GM12878 (cell line): Measurements from ENCODE around the gene TMEM176A. TPM values are rescaled to one million over a fixed set of nuclear protein-coding genes. Genes with fewer than 3 reads are reported as not detected.

Source experiments
- ATAC-seq: fragments of 200-7000 bp; cut with Tn5 transposase; 3 replicates; pipeline ENCODE4 v1.9.1; 2020; ENCODE audit warnings: mild to moderate bottlenecking, moderate library complexity
- BruUV-seq: library from RNA; stranded (reverse); fragments of 400-500 nt; replicated peaks from 2 replicates; lab custom pipeline; 2021; lab: Mats Ljungman, UMichigan
- CTCF ChIA-PET: fragments of 300-600 bp; sonication (Branson Sonifier 250); formaldehyde crosslinking; extraction: SDS; loops from one replicate; lab custom pipeline; 2021; ENCODE audit warnings: inconsistent platforms; lab: Yijun Ruan, JAX
- POLR2A ChIA-PET: fragments of 350-600 bp; formaldehyde crosslinking; extraction: SDS; loops from one replicate; lab custom pipeline; 2021; ENCODE audit warnings: inconsistent platforms; lab: Charles Lee
- RAD21 ChIA-PET: fragments of 300-600 bp; sonication (Branson Sonifier 250); formaldehyde crosslinking; loops from one replicate; lab custom pipeline; 2023; ENCODE audit warnings: antibody characterized with exemption; ENCODE audit not compliant: unreplicated experiment; lab: Charles Lee
- SMC1A ChIA-PET: fragments of 300-600 bp; sonication (Branson Sonifier 250); formaldehyde crosslinking; loops from one replicate; lab custom pipeline; 2023; ENCODE audit not compliant: unreplicated experiment, uncharacterized antibody; lab: Charles Lee
- DNase-seq: peaks from one replicate; pipeline ENCODE4 v3.0.0-alpha.2; 2011; ENCODE audit warnings: low read depth, low spot score
- FAIRE-seq: peaks from 3 replicates; lab custom pipeline; 2011; peaks lifted over from hg19 to GRCh38; lab: Jason Lieb, UNC
- H2AFZ ChIP-seq: 2 replicates; pipeline ENCODE4 v1.6.0; 2011; ENCODE audit warnings: low read depth, low read length, control low read depth; ENCODE audit not compliant: control insufficient read depth
- H3K27ac ChIP-seq: 2 replicates; pipeline ENCODE4 v1.5.1; 2011; ENCODE audit warnings: control low read depth; ENCODE audit not compliant: control insufficient read depth, insufficient read depth
- H3K27me3 ChIP-seq, 2 experiments: replicated peaks in 1 of 2; 2 replicates each; pipeline versions ENCODE4 v1.6.0 to v1.6.1; 2011; ENCODE audit warnings: low read length in 1 of 2; ENCODE audit not compliant: control insufficient read depth in 2 of 2, insufficient read depth in 2 of 2
- H3K36me3 ChIP-seq, 2 experiments: 2 replicates each; pipeline ENCODE4 v1.5.1; 2011; ENCODE audit warnings: low read length in 1 of 2; ENCODE audit not compliant: control insufficient read depth in 2 of 2, insufficient read depth in 2 of 2
- H3K4me1 ChIP-seq: 2 replicates; pipeline ENCODE4 v1.6.1; 2011; ENCODE audit warnings: mild to moderate bottlenecking, low read length, moderate library complexity, mixed read lengths; ENCODE audit not compliant: control insufficient read depth, insufficient read depth
- H3K4me2 ChIP-seq: 2 replicates; pipeline ENCODE4 v1.6.0; 2011; ENCODE audit warnings: control low read depth; ENCODE audit not compliant: control insufficient read depth, insufficient read depth
- H3K4me3 ChIP-seq: fragments of 200-600 bp; sonication (generic); 2 replicates; pipeline ENCODE4 v1.5.1; 2016
- H3K79me2 ChIP-seq: 2 replicates; pipeline ENCODE4 v1.6.0; 2011; ENCODE audit warnings: low read length; ENCODE audit not compliant: control insufficient read depth, insufficient read depth
- H3K9ac ChIP-seq: 2 replicates; pipeline ENCODE4 v1.8.0; 2011; ENCODE audit warnings: low read length, control low read depth, mixed read lengths; ENCODE audit not compliant: control insufficient read depth, insufficient read depth
- H3K9me3 ChIP-seq: replicated peaks from 3 replicates; pipeline ENCODE4 v1.5.1; 2011; ENCODE audit warnings: mild to moderate bottlenecking, low read length; ENCODE audit not compliant: control insufficient read depth, insufficient read depth
- H4K20me1 ChIP-seq: 2 replicates; pipeline ENCODE4 v1.6.0; 2011; ENCODE audit not compliant: control insufficient read depth, insufficient read depth
- CEBPZ ChIP-seq: fragments of 150-350 bp; IDR thresholded peaks from 2 replicates; pipeline ENCODE4 v1.6.1; 2016; ENCODE audit warnings: low read depth, low read length
- E2F8 ChIP-seq: fragments of 450-650 bp; IDR thresholded peaks from 2 replicates; pipeline ENCODE4 v1.6.1; 2018; ENCODE audit warnings: mild to moderate bottlenecking, low read depth, moderate library complexity; ENCODE audit not compliant: partially characterized antibody
- EED ChIP-seq: sonication (generic); IDR thresholded peaks from 2 replicates; pipeline ENCODE4 v1.6.1; 2016; ENCODE audit warnings: antibody characterized with exemption, low read depth
- KDM1A ChIP-seq: fragments of 200-600 bp; sonication (generic); IDR thresholded peaks from 2 replicates; pipeline ENCODE4 v1.6.1; 2016; ENCODE audit warnings: borderline replicate concordance
- MAX ChIP-seq: IDR thresholded peaks from 2 replicates; pipeline ENCODE4 v1.6.1; 2012; ENCODE audit warnings: low read depth, low read length, improper control_type of control experiment
- MEF2B ChIP-seq: fragments of 450-650 bp; IDR thresholded peaks from 2 replicates; pipeline ENCODE4 v1.6.1; 2018; ENCODE audit warnings: mild to moderate bottlenecking, moderate library complexity; ENCODE audit not compliant: partially characterized antibody, poor library complexity, severe bottlenecking
- MYC ChIP-seq: IDR thresholded peaks from 2 replicates; pipeline ENCODE4 v1.6.1; 2011; ENCODE audit warnings: mild to moderate bottlenecking, low read length, moderate library complexity, inconsistent platforms; ENCODE audit not compliant: insufficient read depth, insufficient replicate concordance, insufficient read length, severe bottlenecking
- NFIC ChIP-seq: IDR thresholded peaks from 2 replicates; pipeline ENCODE4 v1.6.1; 2012; ENCODE audit warnings: low read depth, mild to moderate bottlenecking, inconsistent platforms, low read length, moderate library complexity
- NR2C1 ChIP-seq: fragments of 450-650 bp; IDR thresholded peaks from 2 replicates; pipeline ENCODE4 v1.6.1; 2017; ENCODE audit warnings: antibody characterized with exemption, mild to moderate bottlenecking, moderate library complexity
- NR2F1 ChIP-seq: fragments of 450-650 bp; conservative IDR thresholded peaks from 2 replicates; pipeline ENCODE4 v1.6.1; 2017; ENCODE audit warnings: mild to moderate bottlenecking
- REST ChIP-seq: IDR thresholded peaks from 2 replicates; pipeline ENCODE4 v1.6.1; 2012; ENCODE audit warnings: mild to moderate bottlenecking, low read depth, low read length
- YBX1 ChIP-seq: fragments of 450-650 bp; IDR thresholded peaks from 2 replicates; pipeline ENCODE4 v1.6.1; 2016; ENCODE audit warnings: antibody characterized with exemption
- ZNF24 ChIP-seq: fragments of 450-650 bp; IDR thresholded peaks from 2 replicates; pipeline ENCODE4 v1.6.1; 2017; ENCODE audit warnings: antibody characterized with exemption, mild to moderate bottlenecking
- WGBS: methylation state at CpG from one replicate; pipeline ENCODE4 v1.1.6; 2016; ENCODE audit warnings: low lambda C conversion rate; ENCODE audit not compliant: insufficient replicate concordance, insufficient coverage; ENCODE audit errors: missing lambda C conversion rate; 5-methylcytosine and 5-hydroxymethylcytosine counted together
- in situ Hi-C: fragments of 300-500 bp; cut with MboI; formaldehyde crosslinking; loops from 9 replicates; pipeline ENCODE4 v1.14.3; 2018; ENCODE audit warnings: mixed read lengths
- intact Hi-C: fragments of 100-400 bp; cut with micrococcal nuclease; formaldehyde crosslinking; loops from one replicate; pipeline ENCODE4 v1.14.2; 2022; ENCODE audit not compliant: unreplicated experiment
- polyA plus RNA-seq, 11 experiments: library from polyadenylated mRNA; depleted of rRNA in 4 of 11; unstranded in 6 of 11; stranded (reverse) in 5 of 11; fragments of >200 nt; fragmentation: Nextera tagmentation in 4 of 11; fragmentation: Illumina TruSeq in 1 of 11; extraction: Ambion mirVana in 4 of 11; extraction: Trizol in 1 of 11; gene quantifications; 1 replicate in 1 of 11; 2 replicates in 10 of 11; pipeline versions ENCODE4 v1.2.1 to v1.2.3, GENCODE V29; 2011 to 2016; ENCODE audit warnings: inconsistent platforms in 2 of 11, missing spikeins in 2 of 11, low read depth in 1 of 11
- total RNA-seq, 4 experiments: library from RNA; depleted of rRNA in 3 of 4; stranded (reverse); fragments of >200 nt in 3 of 4; fragmentation: Illumina TruSeq in 1 of 4; extraction: Trizol in 1 of 4; gene quantifications; 2 replicates each; pipeline versions ENCODE4 v1.2.1 to v1.2.3, GENCODE V29; 2013 to 2021

The TMEM176A gene
- total and polyA plus RNA-seq, 10 of the 15 experiments (the other 5 are each of a cell fraction or from before 2014, with no cell fraction given), result not detected

GRCh38 chr7:150801946-150802771 lies 1.6 kb downstream of the TMEM176A start:
- ChIA-PET RAD21 (no interaction called here), CTCF (interaction anchor here (1.6 kb wide), 1 partner anchor 23 kb away, joined by 4 read pairs; no protein-coding TSS in a partner anchor), POLR2A (no interaction called here), SMC1A (interaction anchor here (0.6 kb wide), 1 partner anchor 9 kb away, joined by 3 read pairs; no protein-coding TSS in a partner anchor)
- BruUV-seq, result no TSS peak
- no peak for FAIRE-seq
- Histone ChIP-seq H3K4me1 (no peaks in the 10 kb centered on the region), H4K20me1 (no peaks in the 10 kb centered on the region), H3K9me3 (no peaks in the 10 kb centered on the region; the same call in 2 of the 3 replicates), H3K4me2 (no peak overlapping the region), H3K27ac (no peak overlapping the region), H3K36me3 (no peaks in the 10 kb centered on the region), H3K9ac (no peak overlapping the region), H2AFZ (no peak overlapping the region), H3K79me2 (no peaks in the 10 kb centered on the region), H3K27me3 (peaks cover 8 to 14% of the 10 kb centered on the region in 2 experiments; a peak in 3 of 4 replicates), H3K4me3 (no peak overlapping the region)
- in situ Hi-C loops (no loop called here), intact Hi-C loops (no loop called here)
- no peak for ATAC-seq
- 37% methylated on average over 11 of the region's 12 CpGs for WGBS
- no peak for DNase-seq
- TF ChIP-seq YBX1 (no peak), E2F8 (no peak), EED (no peak), ZNF24 (no peak), NFIC (no peak), KDM1A (no peak), CEBPZ (no peak), MEF2B (no peak), NR2F1 (no peak), MAX (no peak), MYC (no peak), NR2C1 (no peak), REST (no peak)
